Common myeloid progenitor, CD34-positive (primary cell): ENCODE results near the gene ENPP7.
"Not testable (repeated sequence)": the region's sequence is repeated elsewhere in the genome, so short reads cannot be mapped to it uniquely, and the experiment has no call there.

Source experiments
- CTCF ChIA-PET: fragments of 350-600 bp; sonication (Branson Sonifier 250); formaldehyde crosslinking; loops from one replicate; lab custom pipeline; 2021; ENCODE audit warnings: antibody characterized with exemption; lab: Charles Lee
- POLR2A ChIA-PET: fragments of 350-600 bp; sonication (Branson Sonifier 250); formaldehyde crosslinking; loops from one replicate; lab custom pipeline; 2021; ENCODE audit warnings: antibody characterized with exemption; lab: Charles Lee
- DNase-seq, 3 donors: peaks; one replicate each; pipeline versions ENCODE4 v3.0.0 to v3.0.0-alpha.2; 2013
- H3K27ac ChIP-seq, 2 experiments: 1 replicate in 1 of 2; 2 replicates in 1 of 2; pipeline ENCODE4 v1.7.0; 2013; ENCODE audit warnings: inconsistent platforms in 2 of 2, low read length in 2 of 2, mild to moderate bottlenecking in 2 of 2, low read depth in 1 of 2, moderate library complexity in 1 of 2; ENCODE audit not compliant: severe bottlenecking in 2 of 2, insufficient read depth in 1 of 2, poor library complexity in 1 of 2
- H3K27me3 ChIP-seq, 5 experiments: replicated peaks in 2 of 5; 1 replicate in 3 of 5; 2 replicates in 2 of 5; pipeline versions ENCODE4 v1.6.1 to v1.7.0; 2013; ENCODE audit warnings: low read length in 4 of 5, mild to moderate bottlenecking in 2 of 5, moderate library complexity in 2 of 5, inconsistent platforms in 1 of 5; ENCODE audit not compliant: insufficient read depth in 5 of 5, control insufficient read depth in 4 of 5
- H3K36me3 ChIP-seq, 4 experiments: 1 replicate in 2 of 4; 2 replicates in 2 of 4; pipeline versions ENCODE4 v1.6.1 to v1.7.0; 2013; ENCODE audit warnings: low read length in 3 of 4, control low read depth in 1 of 4, mild to moderate bottlenecking in 1 of 4; ENCODE audit not compliant: control insufficient read depth in 4 of 4, insufficient read depth in 4 of 4
- H3K4me1 ChIP-seq, 4 experiments: 1 replicate in 3 of 4; 2 replicates in 1 of 4; pipeline versions ENCODE4 v1.6.1 to v1.7.1; 2013; ENCODE audit warnings: low read length in 3 of 4, mild to moderate bottlenecking in 3 of 4, control low read depth in 1 of 4, inconsistent platforms in 1 of 4, moderate library complexity in 1 of 4; ENCODE audit not compliant: control insufficient read depth in 4 of 4, insufficient read depth in 4 of 4; ENCODE audit errors: control extremely low read depth in 1 of 4
- H3K4me3 ChIP-seq, 7 experiments: 1 replicate in 4 of 7; 2 replicates in 3 of 7; pipeline versions ENCODE4 v1.5.1 to v1.7.0; 2013; ENCODE audit warnings: mild to moderate bottlenecking in 7 of 7, low read length in 6 of 7, moderate library complexity in 6 of 7, inconsistent platforms in 2 of 7, low read depth in 2 of 7, control low read depth in 1 of 7; ENCODE audit not compliant: insufficient read depth in 4 of 7, control insufficient read depth in 1 of 7; ENCODE audit errors: extremely low read depth in 1 of 7
- H3K9me3 ChIP-seq, 5 experiments: 1 replicate in 4 of 5; 2 replicates in 1 of 5; pipeline versions ENCODE4 v1.6.1 to v1.7.1; 2013; ENCODE audit warnings: low read length in 4 of 5, mild to moderate bottlenecking in 2 of 5, inconsistent platforms in 1 of 5, low read depth in 1 of 5, moderate library complexity in 1 of 5; ENCODE audit not compliant: control insufficient read depth in 4 of 5, insufficient read depth in 2 of 5; ENCODE audit errors: control extremely low read depth in 1 of 5
- WGBS: methylation state at CpG from one replicate; pipeline ENCODE4 v1.1.5; 2013; ENCODE audit not compliant: insufficient coverage; 5-methylcytosine and 5-hydroxymethylcytosine counted together

Gene ENPP7

DNA sequence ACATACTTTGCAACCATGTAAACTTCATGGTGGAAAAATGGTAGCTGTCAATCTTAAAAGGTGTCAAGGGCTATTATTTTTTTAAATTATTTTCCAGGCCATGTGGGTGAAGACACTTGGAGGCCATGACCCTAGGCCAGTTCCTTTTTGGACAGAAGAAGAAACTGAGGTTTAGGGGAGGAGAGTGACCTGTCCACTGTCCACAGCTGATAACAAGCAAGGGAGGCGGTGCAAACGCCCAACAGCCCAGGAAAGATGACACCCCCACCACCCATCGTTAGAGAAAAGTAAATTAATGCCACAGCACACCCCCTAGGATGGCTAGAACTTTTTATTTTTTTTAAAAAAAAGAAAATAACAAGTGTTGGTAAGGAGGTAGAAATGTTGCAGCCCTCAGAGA lies 19.2 kb downstream of the ENPP7 start:
- H3K27me3 ChIP-seq, result peaks cover 0 to 76% (median 32%) of the 10 kb centered on the region in 5 experiments
- no peaks in the 10 kb centered on the region for H3K9me3 ChIP-seq
- H3K4me1 ChIP-seq, result peaks cover 0 to 29% (median 18%) of the 10 kb centered on the region in 4 experiments
- WGBS, result no CpG with 5 or more reads among the region's 3 CpGs
- no peak overlapping the region for H3K27ac ChIP-seq
- CTCF ChIA-PET, result interaction anchor here (1.2 kb wide), 1 partner anchor 61 kb away, joined by 5 read pairs; no protein-coding TSS in a partner anchor
- no peak overlapping the region for H3K4me3 ChIP-seq
- POLR2A ChIA-PET, result no interaction called here
- no peak for DNase-seq
- H3K36me3 ChIP-seq, result no peaks in the 10 kb centered on the region

- CTCF ChIA-PET, result interaction anchor here (1.1 kb wide), 1 partner anchor 9 kb away, joined by 3 read pairs; no protein-coding TSS in a partner anchor
- 91% methylated on average over 7 of the region's 13 CpGs for WGBS
- H3K27me3 ChIP-seq, result peaks cover 0 to 76% (median 32%) of the 10 kb centered on the region in 5 experiments
Observed at GRCh38 chr17:79750650-79751545, 20.2 kb downstream of the ENPP7 start.

DNA sequence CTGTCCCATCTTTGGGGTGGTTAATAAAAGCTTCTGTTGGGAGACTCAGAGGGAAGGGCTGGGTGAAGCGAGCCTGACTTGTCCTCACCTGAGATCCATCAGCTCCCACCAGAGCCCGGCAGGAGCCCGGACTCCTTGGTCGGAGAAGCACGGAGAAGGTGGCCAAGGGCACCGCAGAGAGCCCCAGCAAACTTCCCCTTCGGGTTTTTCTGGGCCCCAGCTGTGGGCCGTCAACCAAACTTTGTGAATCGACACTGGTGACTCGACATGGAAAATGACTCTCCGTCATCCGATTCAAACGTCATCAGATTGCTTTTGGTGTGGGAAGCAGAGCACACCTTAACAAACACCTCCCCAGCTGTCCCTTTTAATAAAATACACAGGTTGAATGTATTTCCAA lies 21.4 kb downstream of the ENPP7 start:
- Histone ChIP-seq H3K4me3 (peak overlapping the region in 1 of 7 experiments; percentile 28), H3K36me3 (no peaks in the 10 kb centered on the region), H3K9me3 (no peaks in the 10 kb centered on the region), H3K4me1 (peaks cover 0 to 17% (median 9%) of the 10 kb centered on the region in 4 experiments), H3K27me3 (peaks cover 0 to 71% (median 27%) of the 10 kb centered on the region in 5 experiments), H3K27ac (no peak overlapping the region)
- DNase-seq, result peak; percentile 57 to 81 (median 76)
- POLR2A ChIA-PET, result no interaction called here
- CTCF ChIA-PET, result interaction anchor here (1.0 to 1.6 kb wide), 4 partner anchors 8 to 59 kb away, joined by 3 to 5 read pairs (median 3); no protein-coding TSS in a partner anchor
- 15% methylated on average over 9 of the region's 13 CpGs for WGBS

More at GRCh38 chr17:79750650-79751545, 20.2 kb downstream of the ENPP7 start:
- H3K36me3 ChIP-seq, result no peaks in the 10 kb centered on the region
- H3K4me3 ChIP-seq, result no peak overlapping the region
- H3K4me1 ChIP-seq, result peaks cover 0 to 24% (median 16%) of the 10 kb centered on the region in 4 experiments
- DNase-seq, result no peak
- no peaks in the 10 kb centered on the region for H3K9me3 ChIP-seq
- POLR2A ChIA-PET, result interaction anchor here (0.6 to 0.8 kb wide), 2 partner anchors 18 to 75 kb away, joined by 3 to 4 read pairs; no protein-coding TSS in a partner anchor
- no peak overlapping the region for H3K27ac ChIP-seq

DNA sequence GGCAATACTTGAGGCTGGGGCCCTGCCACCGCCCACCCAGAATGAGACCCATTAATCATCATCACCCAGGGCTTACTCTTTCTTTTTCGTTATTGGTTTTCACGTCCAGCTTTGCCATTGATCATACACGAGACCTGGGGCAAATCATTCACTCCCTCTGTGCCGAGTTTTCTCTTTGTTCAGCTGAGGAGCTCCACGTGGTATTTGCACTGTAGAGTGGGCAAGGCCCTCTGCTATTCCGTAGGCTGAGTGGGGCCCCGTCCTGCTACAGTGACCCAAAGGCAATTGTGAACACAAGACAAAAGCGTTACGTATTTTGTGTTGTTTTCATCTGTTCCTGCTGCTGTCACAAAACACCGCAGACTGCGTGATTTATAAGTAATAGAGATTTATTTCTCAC lies 23.6 kb downstream of the ENPP7 start:
- no peak overlapping the region for H3K4me3 ChIP-seq
- H3K27me3 ChIP-seq, result peaks cover 0 to 50% (median 20%) of the 10 kb centered on the region in 5 experiments
- ChIA-PET CTCF (no interaction called here), POLR2A (no interaction called here)
- peaks cover 0 to 5% (median 1%) of the 10 kb centered on the region in 4 experiments for H3K4me1 ChIP-seq
- H3K36me3 ChIP-seq, result no peaks in the 10 kb centered on the region
- no peaks in the 10 kb centered on the region for H3K9me3 ChIP-seq
- DNase-seq, result no peak
- 87% methylated on average over 12 of the region's 12 CpGs for WGBS
- H3K27ac ChIP-seq, result no peak overlapping the region

DNA sequence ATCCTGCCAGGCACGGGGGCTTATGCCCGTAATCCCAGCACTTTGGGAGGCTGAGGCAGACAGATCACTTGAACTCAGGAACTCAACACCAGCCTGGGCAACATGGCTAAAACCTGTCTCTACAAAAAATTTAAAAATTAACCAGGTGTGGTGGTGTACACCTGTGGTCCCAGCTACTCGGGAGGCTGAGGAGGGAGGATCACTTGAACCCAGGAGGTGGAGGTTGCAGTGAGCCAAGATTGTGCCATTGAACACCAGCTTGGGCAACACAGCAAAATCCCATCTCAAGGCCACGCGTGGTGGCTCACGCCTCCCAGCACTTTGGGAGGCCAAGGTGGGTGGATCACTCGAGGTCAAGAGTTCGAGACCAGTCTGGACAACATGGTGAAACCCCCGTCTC lies 24.2 kb downstream of the ENPP7 start:
- DNase-seq, POLR2A ChIA-PET, CTCF ChIA-PET, H3K4me3 ChIP-seq, H3K27ac ChIP-seq, H3K4me1 ChIP-seq, H3K36me3 ChIP-seq, H3K9me3 ChIP-seq: not testable (repeated sequence)
- 96% methylated on average over 9 of the region's 9 CpGs for WGBS
- H3K27me3 ChIP-seq, result peaks cover 0 to 44% (median 15%) of the 10 kb centered on the region in 5 experiments

GRCh38 chr17:79755591-79755990 lies 24.8 kb downstream of the ENPP7 start:
- Histone ChIP-seq H3K9me3 (no peaks in the 10 kb centered on the region), H3K27me3 (peaks cover 0 to 38% (median 12%) of the 10 kb centered on the region in 5 experiments), H3K36me3 (no peaks in the 10 kb centered on the region), H3K4me1 (peaks cover 0 to 5% (median 1%) of the 10 kb centered on the region in 4 experiments), H3K27ac (no peak overlapping the region), H3K4me3 (no peak overlapping the region)
- CTCF ChIA-PET, result no interaction called here
- POLR2A ChIA-PET, result no interaction called here
- DNase-seq, result no peak
- WGBS, result 91% methylated on average over 13 of the region's 14 CpGs
